ENCODE measurements around the gene CCSER1. TPM values are rescaled to one million over a fixed set of nuclear protein-coding genes. Genes with fewer than 3 reads are reported as not detected.
"Not testable (repeated sequence)": the region's sequence is repeated elsewhere in the genome, so short reads cannot be mapped to it uniquely, and the experiment has no call there.

The CCSER1 gene
- total and polyA plus RNA-seq, 2 donors (not counting 1 experiment from before 2014, with no cell fraction given), result under 0.01 TPM; not detected in 1

DNA sequence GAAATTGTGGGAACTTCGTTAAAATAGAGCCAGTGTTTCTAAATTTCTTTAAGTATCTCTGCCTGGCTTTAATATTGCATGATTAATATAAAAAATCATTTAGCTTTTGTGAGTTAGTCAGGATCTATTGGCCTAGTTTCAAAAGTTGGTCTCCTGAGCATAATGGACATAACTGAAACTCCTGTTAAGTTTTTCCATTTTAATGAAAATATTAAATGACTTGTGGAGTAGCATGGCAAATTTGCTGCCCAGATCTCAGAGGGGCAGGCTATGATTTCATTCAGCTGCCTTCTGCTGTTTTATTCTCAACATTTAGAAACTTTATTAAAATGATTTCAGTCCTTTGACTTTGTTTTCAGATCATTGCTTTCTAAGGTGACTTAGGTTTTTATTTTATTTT is 1213.6 kb downstream of the CCSER1 start:
- no peak for TF ChIP-seq EZH2 (IDR thresholded peaks at IDR 0.05; ENCODE audit: low read length, missing control alignments)
- TF ChIP-seq, protein P1, sequence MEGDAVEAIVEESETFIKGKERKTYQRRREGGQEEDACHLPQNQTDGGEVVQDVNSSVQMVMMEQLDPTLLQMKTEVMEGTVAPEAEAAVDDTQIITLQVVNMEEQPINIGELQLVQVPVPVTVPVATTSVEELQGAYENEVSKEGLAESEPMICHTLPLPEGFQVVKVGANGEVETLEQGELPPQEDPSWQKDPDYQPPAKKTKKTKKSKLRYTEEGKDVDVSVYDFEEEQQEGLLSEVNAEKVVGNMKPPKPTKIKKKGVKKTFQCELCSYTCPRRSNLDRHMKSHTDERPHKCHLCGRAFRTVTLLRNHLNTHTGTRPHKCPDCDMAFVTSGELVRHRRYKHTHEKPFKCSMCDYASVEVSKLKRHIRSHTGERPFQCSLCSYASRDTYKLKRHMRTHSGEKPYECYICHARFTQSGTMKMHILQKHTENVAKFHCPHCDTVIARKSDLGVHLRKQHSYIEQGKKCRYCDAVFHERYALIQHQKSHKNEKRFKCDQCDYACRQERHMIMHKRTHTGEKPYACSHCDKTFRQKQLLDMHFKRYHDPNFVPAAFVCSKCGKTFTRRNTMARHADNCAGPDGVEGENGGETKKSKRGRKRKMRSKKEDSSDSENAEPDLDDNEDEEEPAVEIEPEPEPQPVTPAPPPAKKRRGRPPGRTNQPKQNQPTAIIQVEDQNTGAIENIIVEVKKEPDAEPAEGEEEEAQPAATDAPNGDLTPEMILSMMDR (conservative IDR thresholded peaks at IDR 0.05 in 1 of 2, IDR thresholded peaks at IDR 0.05 in 1 of 2; ENCODE audit: low read depth in 1 of 2, low read length in 2 of 2), result no peak
- H2AFZ ChIP-seq (ENCODE audit: low read length), result no peak overlapping the region
- no peaks in the 10 kb centered on the region for H3K79me2 ChIP-seq (ENCODE audit: control insufficient read depth, insufficient read depth, low read length)
- H3K9me3 ChIP-seq (ENCODE audit: control insufficient read depth, insufficient read depth, low read depth, low read length), result no peaks in the 10 kb centered on the region
- no peaks in the 10 kb centered on the region for H4K20me1 ChIP-seq (ENCODE audit: control insufficient read depth, extremely low read depth, insufficient read depth, low read length)
- DNase-seq (ENCODE audit: low read depth in 2 of 2), result no peak
- no peaks in the 10 kb centered on the region for H3K4me1 ChIP-seq (ENCODE audit: control insufficient read depth, extremely low read depth, insufficient read depth, low read length)
- no peak overlapping the region for H3K4me2 ChIP-seq (ENCODE audit: extremely low read depth, insufficient read depth, low read length)
- no peak overlapping the region for H3K27ac ChIP-seq (ENCODE audit: insufficient read depth, low read length)
- no peaks in the 10 kb centered on the region for H3K36me3 ChIP-seq (ENCODE audit: control insufficient read depth, insufficient read depth, low read length)
- H3K4me3 ChIP-seq (replicated peaks in 1 of 4; ENCODE audit: control extremely low read depth in 1 of 4, insufficient read depth in 1 of 4, low read depth in 3 of 4, low read length in 4 of 4), result no peak overlapping the region
- no peak overlapping the region for H3K9ac ChIP-seq (ENCODE audit: insufficient read depth, low read length)
- no peaks in the 10 kb centered on the region for H3K27me3 ChIP-seq (ENCODE audit: control insufficient read depth, insufficient read depth, low read length)

GRCh38 chr4:91345632-91346031 is 1218.4 kb downstream of the CCSER1 start:
- Histone ChIP-seq H3K4me3 (replicated peaks in 1 of 4; ENCODE audit: control extremely low read depth in 1 of 4, insufficient read depth in 1 of 4, low read depth in 3 of 4, low read length in 4 of 4) (no peak overlapping the region), H3K36me3 (ENCODE audit: control insufficient read depth, insufficient read depth, low read length) (no peaks in the 10 kb centered on the region), H3K79me2 (ENCODE audit: control insufficient read depth, insufficient read depth, low read length) (no peaks in the 10 kb centered on the region), H2AFZ (ENCODE audit: low read length) (no peak overlapping the region), H3K27ac (ENCODE audit: insufficient read depth, low read length) (no peak overlapping the region), H3K9ac (ENCODE audit: insufficient read depth, low read length) (no peak overlapping the region), H3K4me2 (ENCODE audit: extremely low read depth, insufficient read depth, low read length) (no peak overlapping the region), H3K9me3 (ENCODE audit: control insufficient read depth, insufficient read depth, low read depth, low read length) (no peaks in the 10 kb centered on the region), H4K20me1 (ENCODE audit: control insufficient read depth, extremely low read depth, insufficient read depth, low read length) (no peaks in the 10 kb centered on the region), H3K4me1 (ENCODE audit: control insufficient read depth, extremely low read depth, insufficient read depth, low read length) (no peaks in the 10 kb centered on the region), H3K27me3 (ENCODE audit: control insufficient read depth, insufficient read depth, low read length) (no peaks in the 10 kb centered on the region)
- TF ChIP-seq, protein P1 (conservative IDR thresholded peaks at IDR 0.05 in 1 of 2, IDR thresholded peaks at IDR 0.05 in 1 of 2; ENCODE audit: low read depth in 1 of 2, low read length in 2 of 2), result no peak
- TF ChIP-seq EZH2 (IDR thresholded peaks at IDR 0.05; ENCODE audit: low read length, missing control alignments), result no peak
- DNase-seq (ENCODE audit: low read depth in 2 of 2), result no peak

DNA sequence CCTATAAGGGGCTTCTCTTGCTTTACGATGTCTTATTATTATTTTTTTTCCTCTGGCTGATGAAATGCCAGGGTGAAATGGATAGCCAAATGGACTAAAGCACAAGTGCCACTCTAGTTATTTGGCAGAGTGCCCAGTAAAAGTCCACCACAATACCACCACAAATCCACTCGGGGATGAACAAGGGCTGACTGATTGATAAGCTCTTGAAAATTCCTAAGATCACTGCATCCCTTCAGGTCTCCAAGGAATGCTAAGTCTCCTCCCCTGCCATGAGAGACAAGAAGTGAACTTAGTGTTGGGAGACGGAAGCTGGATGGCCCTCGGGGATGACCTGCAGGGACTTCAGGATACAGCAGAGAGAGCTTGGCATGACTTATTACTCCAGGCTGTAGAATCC is 1229.3 kb downstream of the CCSER1 start:
- H2AFZ ChIP-seq (ENCODE audit: low read length); DNase-seq (ENCODE audit: low read depth in 2 of 2); H3K4me3 ChIP-seq (replicated peaks in 1 of 4; ENCODE audit: control extremely low read depth in 1 of 4, insufficient read depth in 1 of 4, low read depth in 3 of 4, low read length in 4 of 4); H3K4me1 ChIP-seq (ENCODE audit: control insufficient read depth, extremely low read depth, insufficient read depth, low read length); H3K4me2 ChIP-seq (ENCODE audit: extremely low read depth, insufficient read depth, low read length); H3K79me2 ChIP-seq (ENCODE audit: control insufficient read depth, insufficient read depth, low read length); H3K27ac ChIP-seq (ENCODE audit: insufficient read depth, low read length); H3K27me3 ChIP-seq (ENCODE audit: control insufficient read depth, insufficient read depth, low read length); H3K9me3 ChIP-seq (ENCODE audit: control insufficient read depth, insufficient read depth, low read depth, low read length); H3K36me3 ChIP-seq (ENCODE audit: control insufficient read depth, insufficient read depth, low read length); H3K9ac ChIP-seq (ENCODE audit: insufficient read depth, low read length); H4K20me1 ChIP-seq (ENCODE audit: control insufficient read depth, extremely low read depth, insufficient read depth, low read length): not testable (repeated sequence)

- not testable (repeated sequence) for H4K20me1 ChIP-seq (ENCODE audit: control insufficient read depth, extremely low read depth, insufficient read depth, low read length); DNase-seq (ENCODE audit: low read depth in 2 of 2); H3K4me1 ChIP-seq (ENCODE audit: control insufficient read depth, extremely low read depth, insufficient read depth, low read length); H3K4me2 ChIP-seq (ENCODE audit: extremely low read depth, insufficient read depth, low read length); H3K27me3 ChIP-seq (ENCODE audit: control insufficient read depth, insufficient read depth, low read length); H3K9ac ChIP-seq (ENCODE audit: insufficient read depth, low read length); H3K4me3 ChIP-seq (replicated peaks in 1 of 4; ENCODE audit: control extremely low read depth in 1 of 4, insufficient read depth in 1 of 4, low read depth in 3 of 4, low read length in 4 of 4); H2AFZ ChIP-seq (ENCODE audit: low read length); H3K27ac ChIP-seq (ENCODE audit: insufficient read depth, low read length); H3K36me3 ChIP-seq (ENCODE audit: control insufficient read depth, insufficient read depth, low read length); H3K79me2 ChIP-seq (ENCODE audit: control insufficient read depth, insufficient read depth, low read length); H3K9me3 ChIP-seq (ENCODE audit: control insufficient read depth, insufficient read depth, low read depth, low read length)
Observed at GRCh38 chr4:91358016-91358415, 1230.8 kb downstream of the CCSER1 start.

- not testable (repeated sequence) for H3K27me3 ChIP-seq (ENCODE audit: control insufficient read depth, insufficient read depth, low read length); H3K9me3 ChIP-seq (ENCODE audit: control insufficient read depth, insufficient read depth, low read depth, low read length); H3K4me2 ChIP-seq (ENCODE audit: extremely low read depth, insufficient read depth, low read length); H3K36me3 ChIP-seq (ENCODE audit: control insufficient read depth, insufficient read depth, low read length); H2AFZ ChIP-seq (ENCODE audit: low read length); H3K27ac ChIP-seq (ENCODE audit: insufficient read depth, low read length); H3K9ac ChIP-seq (ENCODE audit: insufficient read depth, low read length); H3K79me2 ChIP-seq (ENCODE audit: control insufficient read depth, insufficient read depth, low read length); DNase-seq (ENCODE audit: low read depth in 2 of 2); H4K20me1 ChIP-seq (ENCODE audit: control insufficient read depth, extremely low read depth, insufficient read depth, low read length); H3K4me1 ChIP-seq (ENCODE audit: control insufficient read depth, extremely low read depth, insufficient read depth, low read length); H3K4me3 ChIP-seq (replicated peaks in 1 of 4; ENCODE audit: control extremely low read depth in 1 of 4, insufficient read depth in 1 of 4, low read depth in 3 of 4, low read length in 4 of 4)
Observed at GRCh38 chr4:91358621-91359020, 1231.4 kb downstream of the CCSER1 start.

All from fibroblast of lung (primary cell).